GM23338 (cell line): ENCODE data around the gene CDK13. TPM values are rescaled to one million over a fixed set of nuclear protein-coding genes. Genes with fewer than 3 reads are reported as not detected.

Source experiments
- ATAC-seq: fragments of 200-7000 bp; cut with Tn5 transposase; 3 replicates; pipeline ENCODE4 v1.9.1; 2020
- DNase-seq: peaks from one replicate; pipeline ENCODE4 v3.0.0-alpha.2; 2015; ENCODE audit warnings: low spot score
- H2AFZ ChIP-seq: fragments of 200-600 bp; sonication (generic); 2 replicates; pipeline ENCODE4 v1.8.0; 2016; ENCODE audit warnings: antibody characterized with exemption, mild to moderate bottlenecking, moderate library complexity
- H3F3A ChIP-seq: fragments of 200-600 bp; sonication (generic); replicated peaks from 2 replicates; pipeline ENCODE4 v1.8.0; 2017; ENCODE audit warnings: antibody characterized with exemption, mixed run types, low read depth
- H3K27ac ChIP-seq: fragments of 200-600 bp; sonication (generic); 2 replicates; pipeline ENCODE4 v1.6.1; 2016; ENCODE audit warnings: low read depth
- H3K27me3 ChIP-seq: fragments of 200-600 bp; sonication (generic); 2 replicates; pipeline ENCODE4 v1.8.0; 2016; ENCODE audit warnings: mild to moderate bottlenecking, mixed run types, moderate library complexity; ENCODE audit not compliant: insufficient read depth
- H3K36me3 ChIP-seq: fragments of 200-600 bp; sonication (generic); 2 replicates; pipeline ENCODE4 v1.8.0; 2016; ENCODE audit warnings: mild to moderate bottlenecking; ENCODE audit not compliant: insufficient read depth
- H3K4me1 ChIP-seq: fragments of 200-600 bp; sonication (generic); 2 replicates; pipeline ENCODE4 v1.8.0; 2016; ENCODE audit warnings: mild to moderate bottlenecking, moderate library complexity; ENCODE audit not compliant: insufficient read depth
- H3K4me2 ChIP-seq: fragments of 200-600 bp; sonication (generic); 2 replicates; pipeline ENCODE4 v1.7.1; 2017; ENCODE audit warnings: mixed run types
- H3K4me3 ChIP-seq: fragments of 200-600 bp; sonication (generic); 2 replicates; pipeline ENCODE4 v1.6.1; 2016; ENCODE audit warnings: mixed run types
- H3K79me2 ChIP-seq: fragments of 200-600 bp; sonication (generic); replicated peaks from 2 replicates; pipeline ENCODE4 v1.8.0; 2017; ENCODE audit warnings: mild to moderate bottlenecking; ENCODE audit not compliant: insufficient read depth
- H3K9me2 ChIP-seq: fragments of 200-600 bp; sonication (generic); 2 replicates; pipeline ENCODE4 v1.8.0; 2017; ENCODE audit not compliant: insufficient read depth
- H4K20me1 ChIP-seq: fragments of 200-600 bp; sonication (generic); replicated peaks from 2 replicates; pipeline ENCODE4 v1.8.0; 2017; ENCODE audit warnings: mild to moderate bottlenecking; ENCODE audit not compliant: insufficient read depth
- H3K27ac Mint-ChIP-seq: 2 replicates; pipeline ENCODE4 v1.8.0; 2020; ENCODE audit warnings: inconsistent platforms, mild to moderate bottlenecking, moderate library complexity, mixed read lengths
- H3K27me3 Mint-ChIP-seq: 3 replicates; pipeline ENCODE4 v1.8.0; 2022; ENCODE audit warnings: low read depth, mild to moderate bottlenecking, moderate library complexity, mixed read lengths, inconsistent platforms; ENCODE audit not compliant: insufficient read depth, poor library complexity
- H3K36me3 Mint-ChIP-seq: 3 replicates; pipeline ENCODE4 v1.8.0; 2021; ENCODE audit warnings: low read depth, mild to moderate bottlenecking, inconsistent platforms, moderate library complexity, mixed read lengths
- H3K4me1 Mint-ChIP-seq: 3 replicates; pipeline ENCODE4 v1.8.0; 2020; ENCODE audit warnings: mild to moderate bottlenecking, inconsistent platforms, mixed read lengths
- H3K4me3 Mint-ChIP-seq: 3 replicates; pipeline ENCODE4 v1.8.0; 2021; ENCODE audit warnings: moderate library complexity, mild to moderate bottlenecking, inconsistent platforms, mixed read lengths
- H3K9me3 Mint-ChIP-seq: 3 replicates; pipeline ENCODE4 v1.8.0; 2020; ENCODE audit warnings: moderate library complexity, mild to moderate bottlenecking, inconsistent platforms, mixed read lengths
- CREB1 ChIP-seq: fragments of 250-450 bp; sonication (Bioruptor Pico); IDR thresholded peaks from 2 replicates; pipeline ENCODE4 v1.5.0; 2020; ENCODE audit warnings: low read depth, mild to moderate bottlenecking, moderate library complexity
- CTCF ChIP-seq, 2 experiments: fragments of 200-600 bp in 1 of 2; sonication (generic) in 1 of 2; conservative IDR thresholded peaks; 2 replicates each; pipeline versions ENCODE4 v1.5.1 to v1.6.1; 2016 to 2017; ENCODE audit warnings: antibody characterized with exemption in 2 of 2, low read depth in 2 of 2, mild to moderate bottlenecking in 2 of 2, moderate library complexity in 1 of 2
- ETS1 ChIP-seq: IDR thresholded peaks from 2 replicates; pipeline ENCODE4 v1.6.1; 2016; ENCODE audit warnings: antibody characterized with exemption
- EZH2 ChIP-seq: fragments of 200-600 bp; sonication (generic); IDR thresholded peaks from one replicate; pipeline ENCODE4 v1.8.0; 2017; ENCODE audit warnings: antibody characterized with exemption, mild to moderate bottlenecking, low read depth; ENCODE audit not compliant: unreplicated experiment
- EZH2phosphoT487 ChIP-seq: fragments of 200-600 bp; sonication (generic); IDR thresholded peaks from one replicate; pipeline ENCODE4 v1.8.1; 2018; ENCODE audit warnings: antibody characterized with exemption; ENCODE audit not compliant: unreplicated experiment
- JUNB ChIP-seq: IDR thresholded peaks from one replicate; pipeline ENCODE4 v1.6.1; 2016; ENCODE audit warnings: antibody characterized with exemption; ENCODE audit not compliant: unreplicated experiment
- NANOG ChIP-seq: IDR thresholded peaks from 2 replicates; pipeline ENCODE4 v1.6.1; 2016; ENCODE audit warnings: antibody characterized with exemption, borderline replicate concordance
- POLR2AphosphoS5 ChIP-seq: IDR thresholded peaks from 2 replicates; pipeline ENCODE4 v1.6.1; 2016; ENCODE audit warnings: antibody characterized with exemption, low read depth
- REST ChIP-seq: IDR thresholded peaks from one replicate; pipeline ENCODE4 v1.6.1; 2018; ENCODE audit warnings: antibody characterized with exemption; ENCODE audit not compliant: unreplicated experiment
- STAT1 ChIP-seq: IDR thresholded peaks from one replicate; pipeline ENCODE4 v1.6.1; 2016; ENCODE audit warnings: antibody characterized with exemption; ENCODE audit not compliant: unreplicated experiment
- ZNF114 ChIP-seq: fragments of 250-450 bp; sonication (Bioruptor Pico); IDR thresholded peaks from 2 replicates; pipeline ENCODE4 v1.5.0; 2020; ENCODE audit warnings: mild to moderate bottlenecking, moderate library complexity
- ZNF331 ChIP-seq: fragments of 250-450 bp; sonication (Bioruptor Pico); IDR thresholded peaks from 2 replicates; pipeline ENCODE4 v1.5.0; 2020; ENCODE audit warnings: low read depth, mild to moderate bottlenecking, moderate library complexity
- ZNF462 ChIP-seq: fragments of 250-450 bp; sonication (Bioruptor Pico); IDR thresholded peaks from 2 replicates; pipeline ENCODE4 v1.5.0; 2020; ENCODE audit warnings: mild to moderate bottlenecking, moderate library complexity
- polyA plus RNA-seq: library from polyadenylated mRNA; unstranded; fragments of >200 nt; fragmentation: Nextera tagmentation; extraction: Ambion mirVana; gene quantifications from 2 replicates; pipeline ENCODE4 v1.2.1, GENCODE V29; 2016
- total RNA-seq: library from RNA; depleted of rRNA; stranded (reverse); fragments of >200 nt; shearing (Covaris generic); gene quantifications from 2 replicates; pipeline ENCODE4 v1.2.3, GENCODE V29; 2014

The CDK13 gene
- total and polyA plus RNA-seq, 2 experiments from 2014 or later, result 39.4 to 80.2 TPM

GRCh38 chr7:40047661-40048060 is 97.6 kb downstream of the CDK13 start:
- H3K4me1 ChIP-seq, result no peaks in the 10 kb centered on the region
- 0 out of 2 replicates have a peak, but pooled peaks cover 3% of the 10 kb centered on the region for H4K20me1 ChIP-seq
- H3F3A ChIP-seq, result no peaks in the 10 kb centered on the region
- ATAC-seq, result no peak
- H3K9me2 ChIP-seq, result no peaks in the 10 kb centered on the region
- Mint-ChIP-seq H3K27ac (no peak overlapping the region), H3K36me3 (peaks cover 3% of the 10 kb centered on the region; the same call in 1 of the 3 replicates), H3K27me3 (no peaks in the 10 kb centered on the region), H3K4me3 (no peak overlapping the region), H3K4me1 (peaks cover 2% of the 10 kb centered on the region; the same call in 1 of the 3 replicates), H3K9me3 (no peaks in the 10 kb centered on the region)
- H2AFZ ChIP-seq, result no peak overlapping the region
- no peaks in the 10 kb centered on the region for H3K36me3 ChIP-seq
- no peak for DNase-seq
- H3K27ac ChIP-seq, result no peak overlapping the region
- no peak overlapping the region for H3K4me2 ChIP-seq
- peaks cover 3% of the 10 kb centered on the region; the same call in 1 of the 2 replicates for H3K79me2 ChIP-seq
- TF ChIP-seq EZH2phosphoT487, result no peak
- no peak for TF ChIP-seq ETS1
- no peak for TF ChIP-seq JUNB
- no peak for TF ChIP-seq POLR2AphosphoS5
- no peak for TF ChIP-seq NANOG
- no peak for TF ChIP-seq REST
- no peak for TF ChIP-seq CREB1
- TF ChIP-seq STAT1, result no peak
- no peak for TF ChIP-seq ZNF462 (CRISPR knock-in tag)
- TF ChIP-seq ZNF114 (CRISPR knock-in tag), result no peak
- no peak for TF ChIP-seq EZH2
- no peak for TF ChIP-seq ZNF331 (CRISPR knock-in tag)
- no peak for TF ChIP-seq CTCF (conservative IDR thresholded peaks at IDR 0.05; ENCODE audit: low read depth in 2 of 2)
- no peak overlapping the region for H3K4me3 ChIP-seq
- H3K27me3 ChIP-seq, result no peaks in the 10 kb centered on the region
